Skeletal muscle tissue (tissue), 4 donors: ENCODE results near the gene AKAP8. TPM values are rescaled to one million over a fixed set of nuclear protein-coding genes. Genes with fewer than 3 reads are reported as not detected.

Experiments
- H3K27ac ChIP-seq: one replicate; pipeline ENCODE4 v1.7.0; 2013; ENCODE audit warnings: mild to moderate bottlenecking, low read depth, low read length, inconsistent platforms
- H3K27me3 ChIP-seq, 3 donors: one replicate each; pipeline ENCODE4 v1.7.0; 2013; ENCODE audit warnings: low read length in 3 of 3; ENCODE audit not compliant: control insufficient read depth in 3 of 3, insufficient read depth in 3 of 3
- H3K36me3 ChIP-seq, 3 donors: one replicate each; pipeline ENCODE4 v1.7.0; 2013; ENCODE audit warnings: low read length in 3 of 3; ENCODE audit not compliant: control insufficient read depth in 3 of 3, insufficient read depth in 3 of 3
- H3K4me1 ChIP-seq, 3 donors: one replicate each; pipeline ENCODE4 v1.7.0; 2013; ENCODE audit warnings: low read length in 3 of 3, mild to moderate bottlenecking in 3 of 3; ENCODE audit not compliant: control insufficient read depth in 3 of 3, insufficient read depth in 3 of 3
- H3K4me3 ChIP-seq, 3 donors: one replicate each; pipeline ENCODE4 v1.7.0; 2013; ENCODE audit warnings: low read length in 3 of 3
- H3K9ac ChIP-seq, 3 donors: one replicate each; pipeline ENCODE4 v1.7.0; 2013; ENCODE audit warnings: low read length in 3 of 3, mild to moderate bottlenecking in 3 of 3, moderate library complexity in 2 of 3, low read depth in 1 of 3
- H3K9me3 ChIP-seq, 3 donors: one replicate each; pipeline ENCODE4 v1.7.0; 2013; ENCODE audit warnings: low read length in 3 of 3; ENCODE audit not compliant: control insufficient read depth in 3 of 3
- total RNA-seq: library from RNA; depleted of rRNA; stranded (reverse); fragments of >200 nt; gene quantifications from one replicate; pipeline ENCODE4 v1.2.3, GENCODE V29; 2014
- donor health status: Osteomylitis.

AKAP8 gene
- 13.6 TPM for total RNA-seq

DNA sequence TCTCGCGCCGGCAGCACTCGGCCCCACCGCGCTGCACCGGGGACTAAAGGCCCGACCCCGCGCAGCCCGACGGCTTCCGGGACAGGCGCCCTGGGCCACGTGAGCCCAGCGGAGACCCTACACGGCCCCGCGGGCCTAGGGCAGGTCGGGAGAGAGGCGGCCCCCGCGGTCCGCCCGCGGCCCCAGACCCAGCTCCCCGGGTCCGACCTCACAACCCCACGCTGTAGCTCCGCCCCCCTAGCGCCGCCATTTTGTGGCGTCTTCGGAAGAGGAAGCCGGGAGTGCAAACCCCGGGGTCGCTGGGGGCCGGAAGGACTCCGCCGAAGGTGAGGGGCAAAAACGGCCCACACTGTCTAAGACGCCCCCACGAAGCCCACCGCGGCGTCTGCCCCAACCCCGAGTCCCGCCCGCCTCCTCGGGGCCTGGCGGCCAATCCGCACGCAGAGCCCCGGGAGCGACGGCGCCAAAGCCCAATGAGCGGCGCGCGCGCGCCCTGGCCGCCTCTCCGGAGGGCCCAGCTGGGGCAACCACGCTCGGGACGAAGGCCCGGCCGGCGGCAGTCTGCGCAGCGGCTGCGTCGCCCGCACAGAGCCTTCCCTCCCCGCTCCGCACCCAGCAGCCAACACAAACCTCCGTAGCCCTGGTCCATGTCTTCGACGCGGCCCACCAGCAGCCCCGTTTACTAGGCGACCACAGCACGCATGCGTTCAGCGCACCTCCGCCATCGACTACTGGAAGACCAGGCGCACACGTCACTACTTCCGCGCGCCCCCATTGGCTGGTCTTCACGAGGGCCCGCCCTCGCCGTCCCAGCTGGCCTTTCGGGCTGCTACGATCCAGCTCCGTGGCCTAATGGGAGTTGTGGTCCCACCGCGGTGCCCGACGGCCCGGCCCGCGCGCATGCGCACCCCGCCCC is at the start of gene AKAP8:
TSS of gene AKAP8 (minus strand) at position 705 of the 916 bp plus-strand sequence. CDS start at position 649, 56 bp downstream.
- no peaks in the 10 kb centered on the region for H3K9me3 ChIP-seq
- H3K9ac ChIP-seq: peak within 1 kb of the TSS; percentile 97 to 99 (median 98)
- peak within 1 kb of the TSS; percentile 96 to 100 (median 99) for H3K4me3 ChIP-seq
- peaks cover 2 to 4% (median 3%) of the 10 kb centered on the region in 3 donors for H3K36me3 ChIP-seq
- peak within 1 kb of the TSS; percentile 96 for H3K27ac ChIP-seq
- peaks cover 35 to 51% (median 41%) of the 10 kb centered on the region in 3 donors for H3K4me1 ChIP-seq
- H3K27me3 ChIP-seq: no peaks in the 10 kb centered on the region

DNA sequence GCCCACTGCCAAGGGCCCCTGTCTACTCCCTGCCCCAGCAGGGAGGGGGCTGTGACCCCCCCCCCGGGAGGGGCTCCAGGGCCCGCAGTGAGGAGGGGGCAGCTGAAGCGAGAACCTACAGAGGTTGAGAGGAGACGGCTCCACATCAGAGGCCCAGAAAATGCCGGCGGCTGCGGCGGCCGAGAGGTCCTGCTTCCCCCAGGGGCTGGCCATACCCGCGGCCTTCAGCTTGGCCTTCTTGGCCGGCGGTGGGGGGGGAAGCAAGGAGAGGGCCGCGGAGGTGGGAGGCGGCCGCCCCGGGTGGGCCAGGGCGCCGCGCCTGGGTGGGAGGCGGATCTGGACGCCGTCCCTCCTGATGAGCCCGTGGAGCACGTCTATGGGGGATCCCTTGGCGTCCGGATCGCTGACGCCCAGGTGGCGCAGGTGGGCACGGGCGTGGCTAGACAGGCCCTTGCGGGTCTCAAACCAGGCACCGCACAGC is 48.4 kb upstream of the AKAP8 start:
- no peaks in the 10 kb centered on the region for H3K9me3 ChIP-seq
- H3K27me3 ChIP-seq: no peaks in the 10 kb centered on the region
- no peak overlapping the region for H3K4me3 ChIP-seq
- no peak overlapping the region for H3K27ac ChIP-seq
- no peak overlapping the region for H3K9ac ChIP-seq
- peaks cover 45 to 52% (median 46%) of the 10 kb centered on the region in 3 donors for H3K36me3 ChIP-seq
- H3K4me1 ChIP-seq: peaks cover 21 to 29% (median 25%) of the 10 kb centered on the region in 3 donors

DNA sequence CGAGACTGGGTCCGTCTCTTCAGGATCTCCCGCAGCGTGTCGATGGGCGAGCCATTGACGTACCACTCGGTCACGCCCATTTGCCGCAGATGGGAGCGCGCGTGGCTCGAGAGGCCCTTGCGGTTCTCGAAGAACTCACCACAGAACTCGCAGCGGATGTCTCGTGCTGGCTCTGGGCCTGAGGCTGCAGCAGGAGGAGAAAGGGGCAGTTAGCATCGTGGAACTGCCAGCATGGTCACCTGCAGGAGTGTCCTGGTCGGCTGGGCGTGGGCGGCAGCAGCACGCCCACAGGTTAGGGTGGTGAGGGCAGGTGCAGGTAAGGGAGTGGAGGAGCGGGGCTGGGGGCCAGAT is 47.7 kb upstream of the AKAP8 start:
- H3K27ac ChIP-seq: no peak overlapping the region
- H3K27me3 ChIP-seq: no peaks in the 10 kb centered on the region
- H3K4me1 ChIP-seq: peaks cover 25 to 30% (median 26%) of the 10 kb centered on the region in 3 donors
- peaks cover 47 to 58% (median 52%) of the 10 kb centered on the region in 3 donors for H3K36me3 ChIP-seq
- no peaks in the 10 kb centered on the region for H3K9me3 ChIP-seq
- no peak overlapping the region for H3K4me3 ChIP-seq
- H3K9ac ChIP-seq: no peak overlapping the region

- H3K9ac ChIP-seq: no peak overlapping the region
- no peak overlapping the region for H3K27ac ChIP-seq
- H3K4me1 ChIP-seq: peaks cover 26 to 32% (median 26%) of the 10 kb centered on the region in 3 donors
- no peaks in the 10 kb centered on the region for H3K9me3 ChIP-seq
- no peaks in the 10 kb centered on the region for H3K27me3 ChIP-seq
- H3K4me3 ChIP-seq: no peak overlapping the region
- H3K36me3 ChIP-seq: peaks cover 47 to 58% (median 52%) of the 10 kb centered on the region in 3 donors
Observed at GRCh38 chr19:15426485-15427349, 47.1 kb upstream of the AKAP8 start.

GRCh38 chr19:15425321-15425950 is 45.8 kb upstream of the AKAP8 start:
- Histone ChIP-seq H3K4me1 (peaks cover 16 to 29% (median 17%) of the 10 kb centered on the region in 3 donors), H3K9ac (no peak overlapping the region), H3K27ac (no peak overlapping the region)

DNA sequence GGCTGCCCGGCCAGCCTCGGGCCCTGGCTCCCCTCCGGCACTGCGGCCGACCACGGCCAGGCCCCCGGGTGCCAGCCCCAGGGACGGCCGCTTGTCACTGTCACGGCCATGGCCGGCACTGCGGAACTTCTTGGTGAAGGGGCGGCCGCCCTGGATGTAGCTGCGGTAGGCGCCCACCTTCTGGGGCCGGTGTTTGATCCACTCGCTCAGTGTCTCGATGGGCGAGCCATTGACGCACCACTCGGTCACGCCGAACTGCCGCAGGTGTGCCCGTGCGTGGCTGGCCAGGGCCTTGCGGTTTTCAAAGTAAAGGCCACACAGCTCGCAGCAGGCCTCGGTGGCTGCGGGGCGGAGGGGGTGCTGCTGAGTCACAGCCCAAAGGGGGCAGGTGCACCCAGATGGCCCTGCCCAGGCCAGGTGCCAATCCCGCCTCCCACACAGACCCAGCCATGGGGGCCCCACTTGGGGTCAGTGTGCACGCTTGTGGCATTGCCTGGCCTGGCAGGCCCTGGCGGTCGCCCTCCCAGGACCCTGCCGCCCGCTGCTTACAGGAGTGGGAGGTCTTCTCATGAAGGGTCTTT is 45.2 kb upstream of the AKAP8 start:
- peaks cover 47 to 52% (median 50%) of the 10 kb centered on the region in 3 donors for H3K36me3 ChIP-seq
- no peaks in the 10 kb centered on the region for H3K9me3 ChIP-seq
- H3K4me3 ChIP-seq: no peak overlapping the region
- no peaks in the 10 kb centered on the region for H3K27me3 ChIP-seq
- H3K27ac ChIP-seq: no peak overlapping the region
- H3K9ac ChIP-seq: no peak overlapping the region
- peaks cover 12 to 25% (median 12%) of the 10 kb centered on the region in 3 donors for H3K4me1 ChIP-seq

More at GRCh38 chr19:15425321-15425950, 45.8 kb upstream of the AKAP8 start:
- Histone ChIP-seq H3K36me3 (peaks cover 47 to 56% (median 52%) of the 10 kb centered on the region in 3 donors), H3K27me3 (no peaks in the 10 kb centered on the region), H3K4me3 (no peak overlapping the region), H3K9me3 (no peaks in the 10 kb centered on the region)

- Histone ChIP-seq H3K27me3 (no peaks in the 10 kb centered on the region), H3K27ac (no peak overlapping the region), H3K36me3 (peaks cover 47 to 52% (median 50%) of the 10 kb centered on the region in 3 donors), H3K4me1 (peaks cover 18 to 31% (median 19%) of the 10 kb centered on the region in 3 donors), H3K9me3 (no peaks in the 10 kb centered on the region), H3K4me3 (no peak overlapping the region), H3K9ac (no peak overlapping the region)
Observed at GRCh38 chr19:15424121-15424520, 44.5 kb upstream of the AKAP8 start.

- Histone ChIP-seq H3K4me1 (peaks cover 18 to 38% (median 19%) of the 10 kb centered on the region in 3 donors), H3K36me3 (peaks cover 41 to 52% (median 49%) of the 10 kb centered on the region in 3 donors), H3K27me3 (no peaks in the 10 kb centered on the region), H3K9ac (no peak overlapping the region), H3K4me3 (no peak overlapping the region), H3K27ac (no peak overlapping the region), H3K9me3 (no peaks in the 10 kb centered on the region)
Observed at GRCh38 chr19:15423130-15423529, 43.5 kb upstream of the AKAP8 start.
